ENCODE data around the gene MYLIP. TPM values are rescaled to one million over a fixed set of nuclear protein-coding genes. Genes with fewer than 3 reads are reported as not detected.

Gene MYLIP
- total RNA-seq, 1 experiment from 2014 or later: 42.2 TPM

- ChIA-PET POLR2A (ENCODE audit: unreplicated experiment) (no interaction called here), CTCF (interaction anchor here (0.6 kb wide), 3 partner anchors 159 to 487 kb away, joined by 3 to 6 read pairs (median 3); no protein-coding TSS in a partner anchor)
- H3K4me2 ChIP-seq: no peak overlapping the region
- no peak for DNase-seq
- no peak overlapping the region for H2AFZ ChIP-seq
- no peaks in the 10 kb centered on the region for H4K20me1 ChIP-seq (ENCODE audit: insufficient read depth)
- H3K27me3 ChIP-seq (ENCODE audit: insufficient read depth, low read depth): peaks cover 50% of the 10 kb centered on the region
- H3K36me3 ChIP-seq (ENCODE audit: low read depth): no peaks in the 10 kb centered on the region
- intact Hi-C loops (cut with micrococcal nuclease; ENCODE audit: unreplicated experiment): loop anchor here (5.0 kb wide), 1 partner anchor 109 kb away; no protein-coding TSS in a partner anchor
- no peaks in the 10 kb centered on the region for H3K4me1 ChIP-seq (replicated peaks; ENCODE audit: insufficient read depth)
- BruUV-seq (replicated peaks): no TSS peak
- H3K27ac ChIP-seq: no peak overlapping the region
- H3K9me3 ChIP-seq (ENCODE audit: insufficient read depth, low read depth): no peaks in the 10 kb centered on the region
- no peak for TF ChIP-seq EZH2 (IDR thresholded peaks at IDR 0.05; ENCODE audit: low read depth)
- TF ChIP-seq CTCF (conservative IDR thresholded peaks at IDR 0.05): no peak
- no peaks in the 10 kb centered on the region for H3F3A ChIP-seq (ENCODE audit: insufficient read depth, low read depth)
- H3K79me2 ChIP-seq (ENCODE audit: low read depth): no peaks in the 10 kb centered on the region
- H3K4me3 ChIP-seq: no peak overlapping the region
- H3K9me2 ChIP-seq (ENCODE audit: insufficient read depth): no peaks in the 10 kb centered on the region
Observed at GRCh38 chr6:16180696-16181438, 52.0 kb downstream of the MYLIP start.

GRCh38 chr6:16181439-16182297 lies 52.8 kb downstream of the MYLIP start:
- H3K36me3 ChIP-seq (ENCODE audit: low read depth): no peaks in the 10 kb centered on the region
- DNase-seq: no peak
- intact Hi-C loops (cut with micrococcal nuclease; ENCODE audit: unreplicated experiment): loop anchor here (5.0 kb wide), 1 partner anchor 109 kb away; no protein-coding TSS in a partner anchor
- H3K79me2 ChIP-seq (ENCODE audit: low read depth): no peaks in the 10 kb centered on the region
- H3K27me3 ChIP-seq (ENCODE audit: insufficient read depth, low read depth): peaks cover 50% of the 10 kb centered on the region
- no peaks in the 10 kb centered on the region for H3K9me3 ChIP-seq (ENCODE audit: insufficient read depth, low read depth)
- no peaks in the 10 kb centered on the region for H3K9me2 ChIP-seq (ENCODE audit: insufficient read depth)
- H4K20me1 ChIP-seq (ENCODE audit: insufficient read depth): no peaks in the 10 kb centered on the region
- H3F3A ChIP-seq (ENCODE audit: insufficient read depth, low read depth): no peaks in the 10 kb centered on the region
- POLR2A ChIA-PET (ENCODE audit: unreplicated experiment): interaction anchor here (0.7 kb wide), 1 partner anchor 50 kb away, joined by 29 read pairs; no protein-coding TSS in a partner anchor
- no peak overlapping the region for H2AFZ ChIP-seq
- H3K4me1 ChIP-seq (replicated peaks; ENCODE audit: insufficient read depth): no peaks in the 10 kb centered on the region
- BruUV-seq (replicated peaks): no TSS peak
- TF ChIP-seq CTCF (conservative IDR thresholded peaks at IDR 0.05) (no peak), EZH2 (IDR thresholded peaks at IDR 0.05; ENCODE audit: low read depth) (no peak)
- no peak overlapping the region for H3K4me3 ChIP-seq
- H3K4me2 ChIP-seq: no peak overlapping the region
- CTCF ChIA-PET: interaction anchor here (0.6 to 3.0 kb wide), 2 partner anchors 348 to 490 kb away, joined by 3 to 31 read pairs; no protein-coding TSS in a partner anchor
- H3K27ac ChIP-seq: no peak overlapping the region

- Histone ChIP-seq H3K9me2 (ENCODE audit: insufficient read depth) (no peaks in the 10 kb centered on the region), H3F3A (ENCODE audit: insufficient read depth, low read depth) (no peaks in the 10 kb centered on the region), H3K9me3 (ENCODE audit: insufficient read depth, low read depth) (no peaks in the 10 kb centered on the region), H3K4me3 (no peak overlapping the region), H3K27me3 (ENCODE audit: insufficient read depth, low read depth) (peaks cover 53% of the 10 kb centered on the region), H3K4me2 (no peak overlapping the region), H3K4me1 (replicated peaks; ENCODE audit: insufficient read depth) (no peaks in the 10 kb centered on the region), H3K36me3 (ENCODE audit: low read depth) (no peaks in the 10 kb centered on the region), H4K20me1 (ENCODE audit: insufficient read depth) (no peaks in the 10 kb centered on the region), H3K27ac (no peak overlapping the region), H2AFZ (no peak overlapping the region), H3K79me2 (ENCODE audit: low read depth) (no peaks in the 10 kb centered on the region)
- DNase-seq: no peak
- TF ChIP-seq EZH2 (IDR thresholded peaks at IDR 0.05; ENCODE audit: low read depth): no peak
- peak; percentile 70 for TF ChIP-seq CTCF (conservative IDR thresholded peaks at IDR 0.05)
- intact Hi-C loops (cut with micrococcal nuclease; ENCODE audit: unreplicated experiment): loop anchor here (1.0 to 5.0 kb wide), 2 partner anchors 111 to 492 kb away; no protein-coding TSS in a partner anchor
- ChIA-PET POLR2A (ENCODE audit: unreplicated experiment) (interaction anchor here (0.5 to 0.7 kb wide), 2 partner anchors 154 to 322 kb away, joined by 4 to 5 read pairs; no protein-coding TSS in a partner anchor), CTCF (interaction anchor here (0.7 to 3.0 kb wide), 3 partner anchors 11 to 491 kb away, joined by 3 to 31 read pairs (median 3); no protein-coding TSS in a partner anchor)
- no TSS peak for BruUV-seq (replicated peaks)
Observed at GRCh38 chr6:16183187-16183664, 54.3 kb downstream of the MYLIP start.
